ENCODE data around the gene LMAN1L.
A peak's percentile ranks its signal among the peaks of the same experiment; 100 is the strongest.

LMAN1L gene

GRCh38 chr15:74821790-74822158 is 9.1 kb downstream of the LMAN1L start:
- peaks cover 42% of the 10 kb centered on the region for H3K27me3 ChIP-seq (ENCODE audit: low read depth)
- no peaks in the 10 kb centered on the region; the same call in 1 of the 2 replicates for H3K4me1 ChIP-seq
- no peaks in the 10 kb centered on the region for H3K36me3 ChIP-seq (replicated peaks)
- no peak overlapping the region for H3K4me3 ChIP-seq
- no peaks in the 10 kb centered on the region for H3K9me3 ChIP-seq
- in situ Hi-C loops (cut with MboI; ENCODE audit: low sequenced_read_pairs) = loop anchor here (25.0 kb wide), 1 partner anchor 491 kb away; no protein-coding TSS in a partner anchor
- no peak for DNase-seq (ENCODE audit: low spot score in 2 of 2)

DNA sequence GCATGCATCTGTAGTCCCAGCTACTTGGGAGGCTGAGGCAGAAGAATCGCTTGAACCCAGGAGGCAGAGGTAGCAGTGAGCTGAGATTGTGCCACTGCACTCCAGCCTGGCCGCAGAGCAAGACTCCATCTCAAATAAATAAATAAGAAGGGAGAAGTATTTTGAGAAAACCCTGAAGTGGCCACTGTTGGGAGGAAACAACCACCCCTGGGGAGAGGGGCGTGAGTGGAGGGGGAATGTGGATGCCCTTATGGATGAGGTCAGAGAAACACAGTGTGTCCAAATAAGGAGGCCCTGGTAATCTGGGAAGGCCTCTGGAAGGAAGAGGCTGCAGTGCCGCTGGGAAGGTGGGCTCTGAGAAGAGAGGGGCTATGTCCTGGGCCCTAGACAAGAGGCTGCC is 9.6 kb downstream of the LMAN1L start:
- H3K27me3 ChIP-seq (ENCODE audit: low read depth) = peaks cover 46% of the 10 kb centered on the region
- no peak for DNase-seq (ENCODE audit: low spot score in 2 of 2)
- in situ Hi-C loops (cut with MboI; ENCODE audit: low sequenced_read_pairs) = loop anchor here (25.0 kb wide), 1 partner anchor 490 kb away; no protein-coding TSS in a partner anchor
- H3K36me3 ChIP-seq (replicated peaks) = no peaks in the 10 kb centered on the region
- no peaks in the 10 kb centered on the region; the same call in 1 of the 2 replicates for H3K4me1 ChIP-seq
- no peak overlapping the region for H3K4me3 ChIP-seq
- H3K9me3 ChIP-seq = no peaks in the 10 kb centered on the region

DNA sequence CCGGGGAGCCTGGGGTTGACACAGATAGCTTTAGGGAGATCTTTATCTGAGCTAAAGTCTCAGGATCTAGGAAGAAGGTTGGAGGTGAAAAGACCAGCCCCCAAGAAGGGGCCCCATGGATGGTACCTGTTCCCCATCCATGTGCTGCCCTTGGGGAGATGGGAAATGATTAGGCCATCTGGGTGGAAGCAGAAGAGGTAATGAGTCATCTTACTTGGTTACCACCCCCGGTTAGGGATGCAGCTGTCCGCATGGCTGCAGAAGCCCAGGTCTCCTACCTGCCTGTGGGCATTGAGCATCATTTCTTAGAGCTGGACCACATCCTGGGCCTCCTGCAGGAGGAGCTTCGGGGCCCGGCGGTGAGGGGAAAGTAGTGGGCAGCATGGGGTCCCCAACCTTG is 10.7 kb downstream of the LMAN1L start:
- in situ Hi-C loops (cut with MboI; ENCODE audit: low sequenced_read_pairs) = loop anchor here (25.0 kb wide), 1 partner anchor 489 kb away; no protein-coding TSS in a partner anchor
- no peaks in the 10 kb centered on the region for H3K4me1 ChIP-seq
- no peaks in the 10 kb centered on the region for H3K9me3 ChIP-seq
- peaks cover 57% of the 10 kb centered on the region for H3K27me3 ChIP-seq (ENCODE audit: low read depth)
- no peak for DNase-seq (ENCODE audit: low spot score in 2 of 2)
- no peak overlapping the region for H3K4me3 ChIP-seq
- no peaks in the 10 kb centered on the region for H3K36me3 ChIP-seq (replicated peaks)

DNA sequence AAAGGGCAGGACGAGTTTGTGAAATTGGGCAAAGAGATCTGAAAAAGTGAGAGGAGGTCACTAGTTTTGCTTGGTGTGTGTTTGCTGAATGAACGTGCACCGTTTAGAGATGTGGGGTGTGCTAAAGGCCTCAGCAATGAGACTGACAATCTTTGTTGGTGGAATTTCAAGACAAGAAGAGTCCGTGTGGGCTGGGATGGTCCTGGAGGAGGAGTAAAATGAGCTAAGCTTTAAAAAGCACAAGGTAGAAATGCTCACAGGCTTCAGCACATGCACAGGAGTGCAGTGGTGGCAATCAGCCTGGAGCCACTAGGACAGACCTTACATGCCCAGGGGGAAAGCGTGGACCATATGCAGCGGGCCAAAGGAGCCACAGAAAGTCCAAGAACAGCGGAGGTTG is 12.3 kb downstream of the LMAN1L start:
- no peaks in the 10 kb centered on the region for H3K36me3 ChIP-seq (replicated peaks)
- H3K27me3 ChIP-seq (ENCODE audit: low read depth) = peaks cover 61% of the 10 kb centered on the region
- DNase-seq (ENCODE audit: low spot score in 2 of 2) = no peak
- no peaks in the 10 kb centered on the region for H3K4me1 ChIP-seq
- in situ Hi-C loops (cut with MboI; ENCODE audit: low sequenced_read_pairs) = loop anchor here (25.0 kb wide), 1 partner anchor 487 kb away; no protein-coding TSS in a partner anchor
- H3K4me3 ChIP-seq = no peak overlapping the region
- no peaks in the 10 kb centered on the region for H3K9me3 ChIP-seq

- DNase-seq (ENCODE audit: low spot score in 2 of 2) = no peak
- Histone ChIP-seq H3K27me3 (ENCODE audit: low read depth) (peaks cover 69% of the 10 kb centered on the region), H3K36me3 (replicated peaks) (no peaks in the 10 kb centered on the region), H3K4me3 (no peak overlapping the region), H3K4me1 (no peaks in the 10 kb centered on the region), H3K9me3 (no peaks in the 10 kb centered on the region)
- in situ Hi-C loops (cut with MboI; ENCODE audit: low sequenced_read_pairs) = no loop called here
These were observed 13.2 kb downstream of the LMAN1L start for GRCh38 chr15:74825866-74826265.

DNA sequence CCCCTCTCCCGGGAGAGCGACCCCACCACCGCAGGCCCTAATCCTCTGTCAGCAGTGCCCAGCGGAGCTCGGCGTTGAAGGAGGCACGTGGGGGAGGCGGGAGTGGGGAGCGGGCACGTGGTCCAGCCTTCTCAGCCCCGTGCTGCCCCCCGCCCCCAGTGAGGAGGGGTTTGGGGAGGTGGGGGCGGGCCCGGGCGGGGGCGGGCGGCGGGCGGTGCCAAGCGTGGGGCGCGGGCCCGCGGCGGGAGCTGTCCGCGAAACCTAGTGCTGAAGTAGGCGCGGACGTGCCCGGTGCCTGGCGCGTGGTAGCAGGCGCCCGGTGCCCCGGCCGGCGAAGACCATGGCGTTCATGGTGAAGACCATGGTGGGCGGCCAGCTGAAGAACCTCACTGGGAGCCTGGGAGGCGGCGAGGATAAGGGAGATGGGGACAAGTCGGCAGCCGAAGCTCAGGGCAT is 13.8 kb downstream of the LMAN1L start, which contains the start of gene CPLX3:
Gene CPLX3 (plus strand): TSS at position 264 of the 456 bp plus-strand sequence. CDS start 77 bp downstream, at position 341.
- in situ Hi-C loops (cut with MboI; ENCODE audit: low sequenced_read_pairs) = no loop called here
- Histone ChIP-seq H3K27me3 (ENCODE audit: low read depth) (peaks cover 69% of the 10 kb centered on the region), H3K9me3 (no peaks in the 10 kb centered on the region), H3K4me3 (no peak within 1 kb of the TSS), H3K4me1 (no peaks in the 10 kb centered on the region), H3K36me3 (replicated peaks) (no peaks in the 10 kb centered on the region)
- DNase-seq (ENCODE audit: low spot score in 2 of 2) = peak in 1 of 2 experiments; percentile 81

DNA sequence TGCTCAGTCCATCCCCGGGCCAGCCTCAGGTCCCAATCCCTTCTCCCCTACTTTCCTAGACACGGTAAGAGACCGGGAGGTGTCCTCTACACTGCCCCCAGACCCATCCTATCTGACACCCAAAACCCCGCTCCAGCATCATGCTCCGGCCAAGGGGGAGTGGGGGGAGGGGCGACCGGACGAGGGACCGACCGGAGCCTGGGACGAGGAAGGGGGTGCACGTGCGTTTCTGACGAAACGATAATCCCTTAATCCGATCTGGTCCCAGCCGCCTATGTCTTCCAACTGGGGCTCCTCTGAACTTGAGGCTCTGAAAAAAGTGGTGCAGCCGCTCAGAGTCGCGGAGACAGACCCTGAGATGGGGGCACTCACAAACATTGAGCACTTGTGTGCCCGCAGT is 14.3 kb downstream of the LMAN1L start:
- Histone ChIP-seq H3K4me1 (no peaks in the 10 kb centered on the region), H3K27me3 (ENCODE audit: low read depth) (peaks cover 69% of the 10 kb centered on the region), H3K9me3 (no peaks in the 10 kb centered on the region), H3K4me3 (no peak overlapping the region), H3K36me3 (replicated peaks) (no peaks in the 10 kb centered on the region)
- in situ Hi-C loops (cut with MboI; ENCODE audit: low sequenced_read_pairs) = no loop called here
- DNase-seq (ENCODE audit: low spot score in 2 of 2) = no peak

DNA sequence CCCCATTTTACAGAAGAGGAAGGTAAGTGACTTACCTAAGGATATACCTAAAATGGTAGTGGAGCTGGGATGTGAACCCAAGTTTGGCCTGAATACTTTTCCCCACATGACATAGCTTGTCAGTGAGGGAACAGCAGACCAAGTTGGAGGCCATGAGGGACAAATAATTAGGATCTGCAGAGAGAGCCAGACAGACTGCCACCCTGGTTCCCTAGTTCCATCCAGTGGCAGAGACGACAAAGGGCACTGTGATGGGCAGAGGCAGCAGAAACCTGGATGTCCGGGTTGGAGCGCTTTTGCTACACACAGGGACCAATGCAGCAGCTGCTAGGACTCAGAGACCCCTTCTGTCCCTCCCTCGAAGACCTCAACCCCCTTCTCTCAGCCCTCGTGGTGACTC is 15.0 kb downstream of the LMAN1L start:
- in situ Hi-C loops (cut with MboI; ENCODE audit: low sequenced_read_pairs) = no loop called here
- H3K4me1 ChIP-seq = no peaks in the 10 kb centered on the region
- H3K9me3 ChIP-seq = no peaks in the 10 kb centered on the region
- peaks cover 63% of the 10 kb centered on the region for H3K27me3 ChIP-seq (ENCODE audit: low read depth)
- H3K36me3 ChIP-seq (replicated peaks) = no peaks in the 10 kb centered on the region
- DNase-seq (ENCODE audit: low spot score in 2 of 2) = no peak
- no peak overlapping the region for H3K4me3 ChIP-seq

GRCh38 chr15:74828835-74829234 is 16.2 kb downstream of the LMAN1L start:
- peaks cover 60% of the 10 kb centered on the region for H3K27me3 ChIP-seq (ENCODE audit: low read depth)
- no peaks in the 10 kb centered on the region for H3K9me3 ChIP-seq
- H3K4me1 ChIP-seq = no peaks in the 10 kb centered on the region
- H3K36me3 ChIP-seq (replicated peaks) = no peaks in the 10 kb centered on the region
- no peak overlapping the region for H3K4me3 ChIP-seq
- no peak for DNase-seq (ENCODE audit: low spot score in 2 of 2)
- in situ Hi-C loops (cut with MboI; ENCODE audit: low sequenced_read_pairs) = no loop called here

- in situ Hi-C loops (cut with MboI; ENCODE audit: low sequenced_read_pairs) = no loop called here
- Histone ChIP-seq H3K9me3 (no peaks in the 10 kb centered on the region), H3K4me3 (no peak overlapping the region)
These were observed 16.9 kb downstream of the LMAN1L start for GRCh38 chr15:74829486-74829885.

GRCh38 chr15:74829991-74830390 is 17.4 kb downstream of the LMAN1L start:
- Histone ChIP-seq H3K4me3 (no peak overlapping the region), H3K27me3 (ENCODE audit: low read depth) (peaks cover 50% of the 10 kb centered on the region), H3K4me1 (no peaks in the 10 kb centered on the region), H3K9me3 (no peaks in the 10 kb centered on the region), H3K36me3 (replicated peaks) (no peaks in the 10 kb centered on the region; the same call in 1 of the 2 replicates)
- in situ Hi-C loops (cut with MboI; ENCODE audit: low sequenced_read_pairs) = no loop called here
- no peak for DNase-seq (ENCODE audit: low spot score in 2 of 2)

More at GRCh38 chr15:74829486-74829885, 16.9 kb downstream of the LMAN1L start:
- no peak for DNase-seq (ENCODE audit: low spot score in 2 of 2)
- H3K27me3 ChIP-seq (ENCODE audit: low read depth) = peaks cover 55% of the 10 kb centered on the region
- H3K4me1 ChIP-seq = no peaks in the 10 kb centered on the region
- H3K36me3 ChIP-seq (replicated peaks) = no peaks in the 10 kb centered on the region

DNA sequence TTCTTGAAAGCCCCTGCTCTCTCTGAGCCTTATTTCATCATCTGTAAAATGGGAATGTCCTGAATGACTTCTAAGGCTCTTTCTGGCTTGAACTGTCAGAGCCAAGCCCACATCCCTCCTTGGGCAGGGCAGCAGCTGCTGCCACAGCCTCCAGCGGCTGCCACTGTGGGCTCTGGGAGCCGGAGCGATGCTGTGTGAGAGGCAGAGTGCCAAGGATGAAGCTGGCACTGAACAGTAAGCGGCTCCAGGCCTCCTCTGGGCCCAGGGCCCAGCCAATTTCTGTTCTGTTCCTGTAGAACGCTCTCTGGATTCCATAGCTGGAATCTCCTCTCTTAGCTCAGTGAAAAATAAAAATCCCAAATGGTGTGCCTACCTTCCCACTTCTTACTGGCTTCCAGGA is 18.2 kb downstream of the LMAN1L start:
- peaks cover 5% of the 10 kb centered on the region for H3K36me3 ChIP-seq (replicated peaks)
- peaks cover 41% of the 10 kb centered on the region for H3K27me3 ChIP-seq (ENCODE audit: low read depth)
- in situ Hi-C loops (cut with MboI; ENCODE audit: low sequenced_read_pairs) = no loop called here
- no peaks in the 10 kb centered on the region for H3K4me1 ChIP-seq
- no peak for DNase-seq (ENCODE audit: low spot score in 2 of 2)
- no peak overlapping the region for H3K4me3 ChIP-seq
- no peaks in the 10 kb centered on the region for H3K9me3 ChIP-seq

DNA sequence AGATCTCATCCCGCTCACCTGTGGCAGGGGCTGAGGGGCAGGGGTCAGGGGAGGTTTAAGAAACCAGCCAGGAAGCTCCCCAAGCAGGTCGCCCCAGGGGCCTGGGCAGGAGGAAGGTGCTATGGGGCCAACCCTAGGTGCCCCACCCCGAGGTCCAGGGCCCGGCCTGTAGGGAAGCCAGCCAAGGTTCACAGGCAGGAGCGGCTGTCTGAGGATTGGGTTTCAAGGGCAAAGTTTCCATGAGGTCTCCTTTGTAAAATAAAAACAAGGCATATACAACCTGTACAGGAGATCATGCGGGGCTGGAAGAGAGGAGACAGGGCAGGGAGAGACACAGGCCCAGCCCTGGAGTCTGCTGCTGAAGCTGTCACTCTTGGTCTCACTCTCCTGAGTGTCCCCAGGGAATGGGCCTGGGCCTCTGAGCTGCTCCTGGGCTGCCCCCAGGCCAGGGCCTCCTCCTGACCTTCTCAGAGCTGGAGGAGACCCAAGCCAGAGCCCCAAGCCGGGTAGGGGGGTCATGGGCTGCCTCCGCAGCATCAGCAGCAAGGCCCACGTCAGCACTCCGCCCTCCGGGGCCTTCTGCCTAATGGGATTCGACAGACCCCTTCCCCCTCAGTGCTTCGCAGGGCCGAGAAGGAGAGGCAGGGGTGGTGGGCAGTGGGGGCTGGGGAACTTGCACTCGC is 19.3 kb downstream of the LMAN1L start:
- no peaks in the 10 kb centered on the region for H3K9me3 ChIP-seq
- H3K36me3 ChIP-seq (replicated peaks) = peaks cover 7% of the 10 kb centered on the region
- H3K4me3 ChIP-seq = no peak overlapping the region
- peaks cover 33% of the 10 kb centered on the region for H3K27me3 ChIP-seq (ENCODE audit: low read depth)
- H3K4me1 ChIP-seq = no peaks in the 10 kb centered on the region
- in situ Hi-C loops (cut with MboI; ENCODE audit: low sequenced_read_pairs) = no loop called here
- DNase-seq (ENCODE audit: low spot score in 2 of 2) = no peak

GRCh38 chr15:74832826-74833225 is 20.2 kb downstream of the LMAN1L start:
- DNase-seq (ENCODE audit: low spot score in 2 of 2) = no peak
- peaks cover 24% of the 10 kb centered on the region for H3K27me3 ChIP-seq (ENCODE audit: low read depth)
- in situ Hi-C loops (cut with MboI; ENCODE audit: low sequenced_read_pairs) = no loop called here
- no peaks in the 10 kb centered on the region for H3K9me3 ChIP-seq
- no peak overlapping the region for H3K4me3 ChIP-seq
- no peaks in the 10 kb centered on the region for H3K4me1 ChIP-seq
- peaks cover 7% of the 10 kb centered on the region for H3K36me3 ChIP-seq (replicated peaks)
